GM18526 (cell line): ENCODE data around the gene TAOK2.
A peak's percentile ranks its signal among the peaks of the same experiment; 100 is the strongest.

Source experiments
- POLR2A ChIP-seq: IDR thresholded peaks from 3 replicates; pipeline ENCODE4 v1.6.1; 2011; ENCODE audit not compliant: insufficient read length; ENCODE audit errors: extremely low read depth

The TAOK2 gene

GRCh38 chr16:29961127-29961478 lies 12.6 kb upstream of the TAOK2 start:
- TF ChIP-seq POLR2A: no peak

DNA sequence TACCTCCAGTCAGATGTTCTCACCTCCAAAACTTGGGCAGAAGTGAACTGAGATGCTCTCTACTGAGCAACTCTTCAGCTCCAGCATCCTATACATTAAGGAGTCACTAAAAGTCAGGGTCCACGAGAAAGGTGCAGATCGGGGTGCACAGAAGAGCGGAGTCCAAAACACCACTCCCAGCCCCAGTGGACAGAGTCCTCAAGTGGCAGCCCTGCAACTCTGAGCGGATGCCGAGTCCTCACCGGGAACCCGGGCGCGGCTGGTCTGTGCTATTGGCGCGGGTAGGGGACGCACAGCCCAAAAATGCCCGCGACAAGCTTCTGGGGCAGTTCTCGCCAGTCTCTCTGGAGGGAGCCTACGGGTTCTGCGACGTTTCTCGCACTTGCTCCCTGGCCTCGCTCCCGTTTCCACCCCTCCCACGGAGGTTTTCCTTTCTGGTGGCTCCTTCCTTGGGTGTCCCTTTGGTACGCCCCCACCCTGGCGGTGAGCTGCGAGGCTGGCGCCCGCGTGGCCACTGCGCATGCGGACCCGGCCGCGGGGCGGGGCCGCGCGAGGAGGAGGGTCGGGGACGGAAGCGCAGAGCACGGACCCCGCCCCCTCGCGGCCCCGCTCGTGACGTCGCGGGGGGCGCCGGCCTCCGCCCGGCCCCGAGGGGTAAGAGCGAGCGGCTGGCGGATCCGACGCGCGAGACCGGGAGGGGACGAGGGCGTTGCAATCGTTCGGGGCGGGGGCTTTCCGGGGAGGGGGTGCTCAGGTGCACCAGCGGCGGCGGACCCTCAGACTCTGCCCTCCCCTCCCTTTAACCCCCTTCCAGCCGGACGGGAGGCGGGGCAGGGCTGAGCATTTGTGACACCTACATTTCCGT lies 12.0 kb upstream of the TAOK2 start, which contains the start of gene TMEM219:
TSS of gene TMEM219 (plus strand) at position 601 of the 865 bp plus-strand sequence. CDS start 1,065 bp downstream, outside the sequence.
- peak; percentile 69 for TF ChIP-seq POLR2A

DNA sequence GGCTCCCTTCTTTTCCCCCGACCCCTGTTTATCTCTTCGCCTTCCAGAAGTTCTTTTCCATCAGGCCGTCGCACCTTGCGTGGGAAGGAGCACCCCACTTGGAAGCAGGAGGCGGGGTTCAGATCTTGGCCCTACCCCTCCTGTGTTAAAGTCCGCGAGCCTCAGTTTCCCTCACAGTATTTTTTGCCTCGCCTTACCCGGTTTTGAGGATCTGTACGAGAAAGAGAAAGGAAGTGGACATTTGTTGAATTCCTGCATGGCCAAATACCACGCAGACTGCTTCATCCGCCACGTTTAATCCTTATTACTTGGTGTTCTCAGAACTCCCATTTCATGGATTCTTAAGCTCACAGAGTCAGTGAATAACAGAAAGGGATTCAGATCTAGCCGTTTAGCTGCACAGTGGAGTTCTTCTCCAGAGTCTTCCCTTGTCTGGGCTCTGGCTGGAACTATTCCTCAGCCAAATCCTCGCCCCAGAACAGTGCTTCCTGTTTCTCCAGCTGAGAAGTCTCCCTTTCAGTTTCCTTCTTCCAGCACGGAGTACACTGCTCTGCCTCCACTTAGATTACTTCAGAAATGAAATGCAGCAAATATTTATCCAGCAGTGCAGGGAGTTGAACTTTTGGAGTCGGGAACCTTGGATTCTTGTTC lies 11.2 kb upstream of the TAOK2 start:
- TF ChIP-seq POLR2A: no peak

DNA sequence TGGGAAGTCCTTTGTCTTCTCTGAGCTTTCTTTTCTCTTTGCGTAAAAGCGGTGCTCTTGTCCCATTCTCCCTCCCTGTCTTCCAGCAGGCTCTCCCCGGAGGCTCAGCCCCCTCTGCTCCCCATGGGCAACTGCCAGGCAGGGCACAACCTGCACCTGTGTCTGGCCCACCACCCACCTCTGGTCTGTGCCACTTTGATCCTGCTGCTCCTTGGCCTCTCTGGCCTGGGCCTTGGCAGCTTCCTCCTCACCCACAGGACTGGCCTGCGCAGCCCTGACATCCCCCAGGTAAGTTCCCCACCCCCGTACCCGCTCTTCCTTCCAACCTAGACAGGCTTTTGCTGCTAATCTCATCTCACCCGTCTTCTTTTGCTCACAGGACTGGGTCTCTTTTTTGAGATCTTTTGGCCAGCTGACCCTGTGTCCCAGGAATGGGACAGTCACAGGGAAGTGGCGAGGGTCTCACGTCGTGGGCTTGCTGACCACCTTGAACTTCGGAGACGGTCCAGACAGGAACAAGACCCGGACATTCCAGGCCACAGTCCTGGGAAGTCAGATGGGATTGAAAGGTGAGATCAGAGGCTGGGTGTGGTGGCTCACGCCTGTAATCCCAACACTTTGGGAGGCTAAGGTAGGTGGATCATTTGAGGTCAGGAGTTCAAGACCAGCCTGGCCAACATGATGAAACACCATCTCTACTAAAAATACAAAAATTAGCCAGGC lies 10.5 kb upstream of the TAOK2 start:
- no peak for TF ChIP-seq POLR2A

GRCh38 chr16:29968205-29968604 lies 5.5 kb upstream of the TAOK2 start:
- TF ChIP-seq POLR2A: no peak

DNA sequence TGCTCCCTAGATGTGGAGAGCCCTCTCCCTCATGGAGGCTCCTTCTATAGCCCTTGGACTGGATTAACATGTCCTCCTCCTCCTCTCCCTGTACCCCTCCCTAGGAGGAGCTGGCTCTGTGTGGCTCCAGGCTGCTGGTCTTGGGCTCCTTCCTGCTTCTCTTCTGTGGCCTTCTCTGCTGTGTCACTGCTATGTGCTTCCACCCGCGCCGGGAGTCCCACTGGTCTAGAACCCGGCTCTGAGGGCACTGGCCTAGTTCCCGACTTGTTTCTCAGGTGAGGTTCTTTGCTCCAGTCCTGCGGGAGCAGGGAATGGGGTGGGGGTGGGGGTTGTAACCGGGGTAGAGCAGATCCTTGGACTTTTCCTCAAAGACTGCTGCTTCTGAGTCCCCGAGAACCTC lies 2.4 kb upstream of the TAOK2 start:
- TF ChIP-seq POLR2A: no peak

- no peak for TF ChIP-seq POLR2A
Measured at GRCh38 chr16:29972500-29972899, 1.2 kb upstream of the TAOK2 start.

DNA sequence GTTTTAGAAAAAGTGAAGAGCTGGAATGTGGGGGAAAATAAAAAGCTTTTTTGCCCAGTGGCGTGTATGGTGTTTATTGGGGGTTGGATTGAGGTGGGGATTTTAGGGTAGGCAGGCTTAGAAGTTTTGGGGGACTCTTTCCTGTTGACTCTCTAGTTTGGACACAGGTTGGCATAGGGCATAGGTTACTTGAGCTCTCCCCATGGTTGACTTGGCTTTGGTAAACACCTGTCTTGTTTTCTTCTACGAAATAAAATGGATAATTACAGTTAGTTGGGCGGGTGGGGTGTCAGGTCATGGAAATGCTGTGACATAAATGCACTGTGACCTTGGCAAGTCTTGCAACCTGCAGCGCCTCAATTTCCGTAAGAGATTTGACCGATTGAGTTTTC lies 680 bp upstream of the TAOK2 start:
- TF ChIP-seq POLR2A: no peak

DNA sequence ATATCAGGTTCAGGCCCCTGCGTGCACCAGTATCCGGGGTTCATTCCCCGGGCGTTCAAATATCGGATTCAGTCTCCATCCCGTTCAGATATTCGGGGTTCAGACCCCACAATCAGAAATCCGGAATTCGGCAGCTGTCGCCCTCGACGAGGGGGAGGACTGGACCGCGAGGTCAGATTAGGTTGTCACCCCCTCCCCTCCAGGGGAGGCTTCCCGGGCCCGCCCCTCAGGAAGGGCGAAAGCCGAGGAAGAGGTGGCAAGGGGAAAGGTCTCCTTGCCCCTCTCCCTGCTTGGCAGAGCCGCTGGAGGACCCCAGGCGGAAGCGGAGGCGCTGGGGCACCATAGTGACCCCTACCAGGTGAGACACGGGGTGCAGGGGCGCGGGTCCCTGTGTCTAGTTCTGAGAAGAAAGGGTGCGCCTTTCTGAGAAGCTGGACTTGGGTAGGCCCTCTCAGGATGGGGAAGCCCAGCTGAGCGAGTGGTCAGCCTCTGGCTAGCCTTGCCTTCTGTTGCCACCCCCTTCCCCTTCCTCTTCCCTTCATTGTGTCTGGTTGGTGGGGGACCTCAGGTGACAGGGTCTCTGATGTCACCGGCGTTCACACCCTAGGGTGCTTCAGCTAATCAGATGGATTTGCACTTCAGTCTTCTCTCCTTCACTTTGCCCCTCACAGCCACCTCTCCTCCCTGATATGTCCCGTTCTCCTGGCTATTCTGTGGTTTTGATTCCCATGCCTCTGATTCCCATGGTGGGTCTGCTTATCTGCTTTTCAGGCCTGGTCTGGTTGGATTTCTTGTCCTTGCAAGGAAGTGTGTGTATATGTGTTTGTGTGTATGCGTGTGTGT lies 844 bp downstream of the TAOK2 start:
- no peak for TF ChIP-seq POLR2A

GRCh38 chr16:29975134-29975538 lies 1.5 kb downstream of the TAOK2 start:
- no peak for TF ChIP-seq POLR2A

DNA sequence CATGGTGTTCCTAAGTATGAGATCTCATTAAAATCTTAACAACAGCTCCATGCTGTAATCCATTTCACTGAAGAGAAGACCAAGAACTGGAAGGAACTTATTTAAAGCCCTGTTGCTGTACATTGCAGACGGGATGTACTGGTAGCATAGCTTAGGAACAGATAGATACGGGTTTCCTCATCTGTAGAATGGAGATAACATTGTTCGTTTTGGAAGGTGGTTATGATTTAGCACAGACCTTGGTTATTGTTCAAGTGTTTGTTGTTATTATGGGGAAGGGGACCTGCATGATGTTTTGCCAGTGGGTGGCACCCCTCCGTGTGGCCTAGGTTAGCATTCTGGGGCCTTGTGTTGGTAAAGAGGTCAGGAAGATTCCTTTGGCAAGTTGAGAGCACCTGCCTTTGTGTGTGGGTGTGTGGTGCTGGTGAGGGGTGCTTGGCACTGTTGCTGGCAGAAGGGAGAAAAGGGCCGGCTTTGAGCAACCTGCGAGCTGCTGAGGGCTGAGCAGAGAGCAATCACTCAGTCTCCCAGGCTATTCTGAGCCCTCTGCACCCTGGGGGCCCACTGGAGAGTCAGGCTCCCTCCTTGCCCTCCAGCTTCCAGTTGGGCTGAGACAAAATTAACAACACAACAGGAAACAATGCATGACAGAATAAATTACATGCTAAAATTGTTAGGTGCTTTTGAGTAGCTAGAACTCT lies 2.3 kb downstream of the TAOK2 start:
- TF ChIP-seq POLR2A: no peak

DNA sequence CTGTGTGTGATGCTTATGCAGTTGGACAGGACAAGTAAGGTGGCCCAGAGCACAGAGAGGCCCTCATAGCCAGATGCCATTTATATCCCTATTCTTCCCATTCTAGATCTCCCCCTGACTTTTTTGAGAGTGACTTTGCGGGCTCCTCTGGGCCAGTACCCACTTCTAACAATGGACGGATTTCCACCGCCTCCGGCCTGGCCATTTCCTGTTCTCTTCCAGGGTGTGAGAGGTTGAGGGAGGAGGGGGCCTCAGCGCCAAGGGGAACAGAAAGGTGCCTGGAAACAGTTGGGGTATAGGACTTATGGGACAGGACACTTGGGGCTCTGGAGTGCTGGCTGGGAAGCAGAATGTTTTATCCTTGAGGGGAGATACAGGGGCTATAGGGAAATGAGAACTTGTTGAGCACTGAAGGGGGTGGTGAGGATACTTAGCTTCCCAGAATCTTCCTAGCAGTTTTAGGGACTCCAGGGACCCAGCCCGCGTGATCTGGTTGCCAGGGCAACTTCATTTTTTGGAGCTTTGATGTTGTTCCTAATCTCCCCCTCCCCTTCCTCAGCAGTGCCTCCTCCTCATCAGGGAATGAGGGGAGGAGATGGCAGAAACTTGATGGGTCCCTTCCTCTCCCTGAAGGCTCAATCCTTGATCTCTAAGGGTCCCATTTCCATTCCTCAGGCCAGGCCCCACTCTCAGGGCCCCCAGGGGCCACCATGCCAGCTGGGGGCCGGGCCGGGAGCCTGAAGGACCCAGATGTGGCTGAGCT lies 3.6 kb downstream of the TAOK2 start:
- no peak for TF ChIP-seq POLR2A

DNA sequence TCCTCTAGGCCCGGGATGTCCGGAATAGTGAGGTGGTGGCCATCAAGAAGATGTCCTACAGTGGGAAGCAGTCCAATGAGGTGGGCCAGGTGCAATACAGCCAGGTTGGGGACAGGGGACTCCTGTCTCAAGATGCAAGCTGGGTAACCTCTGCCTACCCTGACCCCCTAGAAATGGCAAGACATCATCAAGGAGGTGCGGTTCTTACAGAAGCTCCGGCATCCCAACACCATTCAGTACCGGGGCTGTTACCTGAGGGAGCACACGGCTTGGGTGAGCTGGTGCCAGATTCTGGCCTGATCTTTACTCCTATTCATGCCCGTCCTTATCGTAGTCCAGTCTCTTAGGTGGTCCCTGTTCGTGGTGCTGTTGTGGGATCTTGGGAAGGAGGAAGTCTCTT lies 4.4 kb downstream of the TAOK2 start:
- no peak for TF ChIP-seq POLR2A
